ENCODE results near the gene RPH3AL.
"Not testable (repeated sequence)": the region's sequence is repeated elsewhere in the genome, so short reads cannot be mapped to it uniquely, and the experiment has no call there.

Gene RPH3AL

GRCh38 chr17:205817-206216 lies 146.8 kb downstream of the RPH3AL start:
- no peak for TF ChIP-seq CTCF (conservative IDR thresholded peaks at IDR 0.05; ENCODE audit: low read depth)
- CTCF ChIA-PET = interaction anchor here (0.7 kb wide), 2 partner anchors 199 to 492 kb away, joined by 3 to 6 read pairs; no protein-coding TSS in a partner anchor
- DNase-seq (ENCODE audit: low spot score) = no peak
- POLR2A ChIA-PET (ENCODE audit: low non-redundant PET) = no interaction called here
- no peak overlapping the region for H3K27ac ChIP-seq

GRCh38 chr17:205148-205669 lies 147.4 kb downstream of the RPH3AL start:
- ChIA-PET POLR2A (ENCODE audit: low non-redundant PET) (no interaction called here), CTCF (interaction anchor here (0.6 kb wide), 1 partner anchor 1083 kb away, joined by 3 read pairs; no protein-coding TSS in a partner anchor)

GRCh38 chr17:204427-205147 lies 148.0 kb downstream of the RPH3AL start:
- TF ChIP-seq CTCF (conservative IDR thresholded peaks at IDR 0.05; ENCODE audit: low read depth) = no peak
- no peak overlapping the region for H3K27ac ChIP-seq
- ChIA-PET CTCF (interaction anchor here (0.6 kb wide), 1 partner anchor 1084 kb away, joined by 3 read pairs; no protein-coding TSS in a partner anchor), POLR2A (ENCODE audit: low non-redundant PET) (no interaction called here)
- DNase-seq (ENCODE audit: low spot score) = no peak

More at GRCh38 chr17:205148-205669, 147.4 kb downstream of the RPH3AL start:
- no peak overlapping the region for H3K27ac ChIP-seq
- TF ChIP-seq CTCF (conservative IDR thresholded peaks at IDR 0.05; ENCODE audit: low read depth) = no peak
- DNase-seq (ENCODE audit: low spot score) = no peak

GRCh38 chr17:202501-202951 lies 150.1 kb downstream of the RPH3AL start:
- no peak for DNase-seq (ENCODE audit: low spot score)
- no peak for TF ChIP-seq CTCF (conservative IDR thresholded peaks at IDR 0.05; ENCODE audit: low read depth)
- CTCF ChIA-PET = no interaction called here
- H3K27ac ChIP-seq = no peak overlapping the region
- POLR2A ChIA-PET (ENCODE audit: low non-redundant PET) = no interaction called here

GRCh38 chr17:201736-202135 lies 150.9 kb downstream of the RPH3AL start:
- H3K27ac ChIP-seq; POLR2A ChIA-PET (ENCODE audit: low non-redundant PET); DNase-seq (ENCODE audit: low spot score): not testable (repeated sequence)
- CTCF ChIA-PET = interaction anchor here (0.6 kb wide), 1 partner anchor 9 kb away, joined by 3 read pairs; no protein-coding TSS in a partner anchor

- H3K27ac ChIP-seq; DNase-seq (ENCODE audit: low spot score); POLR2A ChIA-PET (ENCODE audit: low non-redundant PET): not testable (repeated sequence)
- CTCF ChIA-PET = interaction anchor here (0.6 kb wide), 1 partner anchor 40 kb away, joined by 3 read pairs; no protein-coding TSS in a partner anchor
Measured at GRCh38 chr17:201257-201656, 151.3 kb downstream of the RPH3AL start.

GRCh38 chr17:200586-200985 lies 152.0 kb downstream of the RPH3AL start:
- DNase-seq (ENCODE audit: low spot score) = no peak
- POLR2A ChIA-PET (ENCODE audit: low non-redundant PET) = no interaction called here
- CTCF ChIA-PET = no interaction called here

More at GRCh38 chr17:200586-200985, 152.0 kb downstream of the RPH3AL start:
- no peak for TF ChIP-seq CTCF (conservative IDR thresholded peaks at IDR 0.05; ENCODE audit: low read depth)
- H3K27ac ChIP-seq = no peak overlapping the region
